Keratinocyte (primary cell): ENCODE measurements around the gene CSN3.

Experiments used
- EZH2 ChIP-seq: IDR thresholded peaks from one replicate; pipeline ENCODE4 v1.6.1; 2012; ENCODE audit warnings: inconsistent platforms, mild to moderate bottlenecking, low read length, moderate library complexity
- TF ChIP-seq, protein P1 (sequence below), 3 experiments: IDR thresholded peaks in 1 of 3; conservative IDR thresholded peaks in 1 of 3; optimal IDR thresholded peaks in 1 of 3; 2 replicates in 2 of 3; 3 replicates in 1 of 3; pipeline versions ENCODE3 to v1.5.1; 2011; ENCODE audit warnings: low read length in 3 of 3, mild to moderate bottlenecking in 3 of 3, moderate library complexity in 2 of 3, control low read depth in 1 of 3, inconsistent platforms in 1 of 3; ENCODE audit not compliant: insufficient read depth in 2 of 3; ENCODE audit errors: extremely low read depth in 1 of 3

DNA sequence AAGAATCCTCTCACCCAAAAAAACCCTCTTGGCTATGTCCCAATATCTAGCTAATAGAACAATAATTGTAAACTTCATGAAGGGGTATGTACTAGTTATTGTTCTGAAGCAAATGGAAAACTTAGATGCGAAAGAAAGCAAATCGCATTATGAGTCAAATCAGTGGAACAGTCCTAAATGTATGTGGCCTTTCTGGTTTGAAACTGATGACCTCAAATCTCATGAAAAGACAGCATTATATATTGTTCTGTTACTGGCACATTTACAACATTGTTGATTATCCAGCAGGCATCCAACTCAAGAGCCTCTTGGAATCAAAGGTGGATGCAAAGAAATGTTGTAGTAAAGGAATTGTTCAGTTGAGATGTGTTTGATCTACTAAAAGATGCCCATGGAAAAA lies 34.7 kb downstream of the CSN3 start:
- TF ChIP-seq, protein P1, sequence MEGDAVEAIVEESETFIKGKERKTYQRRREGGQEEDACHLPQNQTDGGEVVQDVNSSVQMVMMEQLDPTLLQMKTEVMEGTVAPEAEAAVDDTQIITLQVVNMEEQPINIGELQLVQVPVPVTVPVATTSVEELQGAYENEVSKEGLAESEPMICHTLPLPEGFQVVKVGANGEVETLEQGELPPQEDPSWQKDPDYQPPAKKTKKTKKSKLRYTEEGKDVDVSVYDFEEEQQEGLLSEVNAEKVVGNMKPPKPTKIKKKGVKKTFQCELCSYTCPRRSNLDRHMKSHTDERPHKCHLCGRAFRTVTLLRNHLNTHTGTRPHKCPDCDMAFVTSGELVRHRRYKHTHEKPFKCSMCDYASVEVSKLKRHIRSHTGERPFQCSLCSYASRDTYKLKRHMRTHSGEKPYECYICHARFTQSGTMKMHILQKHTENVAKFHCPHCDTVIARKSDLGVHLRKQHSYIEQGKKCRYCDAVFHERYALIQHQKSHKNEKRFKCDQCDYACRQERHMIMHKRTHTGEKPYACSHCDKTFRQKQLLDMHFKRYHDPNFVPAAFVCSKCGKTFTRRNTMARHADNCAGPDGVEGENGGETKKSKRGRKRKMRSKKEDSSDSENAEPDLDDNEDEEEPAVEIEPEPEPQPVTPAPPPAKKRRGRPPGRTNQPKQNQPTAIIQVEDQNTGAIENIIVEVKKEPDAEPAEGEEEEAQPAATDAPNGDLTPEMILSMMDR (optimal IDR thresholded peaks at IDR 0.05 in 1 of 3, IDR thresholded peaks at IDR 0.05 in 1 of 3, conservative IDR thresholded peaks at IDR 0.05 in 1 of 3; ENCODE audit: extremely low read depth in 1 of 3, insufficient read depth in 2 of 3, low read length in 3 of 3): no peak
- no peak for TF ChIP-seq EZH2
